Mesendoderm (in vitro differentiated cells): ENCODE results near the gene EPN2.

Source experiments
- DNase-seq: peaks from one replicate; pipeline ENCODE4 v3.0.0; 2013
- H2AK5ac ChIP-seq: 2 replicates; pipeline ENCODE4 v1.6.1; 2013; ENCODE audit warnings: low read length, inconsistent platforms
- H2BK120ac ChIP-seq: 2 replicates; pipeline ENCODE4 v1.6.1; 2013; ENCODE audit warnings: low read depth, mild to moderate bottlenecking, low read length, moderate library complexity, mixed read lengths
- H2BK15ac ChIP-seq: replicated peaks from 2 replicates; pipeline ENCODE4 v1.6.1; 2013; ENCODE audit warnings: low read depth, mild to moderate bottlenecking, moderate library complexity
- H2BK5ac ChIP-seq: 2 replicates; pipeline ENCODE4 v1.6.1; 2013; ENCODE audit warnings: low read length, inconsistent platforms
- H3K18ac ChIP-seq: 2 replicates; pipeline ENCODE4 v1.6.1; 2013; ENCODE audit warnings: mild to moderate bottlenecking, low read length, mixed read lengths
- H3K23ac ChIP-seq: one replicate; pipeline ENCODE4 v1.6.1; 2013; ENCODE audit warnings: low read length
- H3K27ac ChIP-seq: 2 replicates; pipeline ENCODE4 v1.5.1; 2013; ENCODE audit warnings: low read depth, mild to moderate bottlenecking, inconsistent platforms, low read length, moderate library complexity
- H3K27me3 ChIP-seq: 2 replicates; pipeline ENCODE4 v1.6.1; 2013; ENCODE audit warnings: low read length, control low read depth, mild to moderate bottlenecking, inconsistent platforms; ENCODE audit not compliant: insufficient read depth, poor library complexity
- H3K36me3 ChIP-seq: 2 replicates; pipeline ENCODE4 v1.6.1; 2013; ENCODE audit warnings: low read length, inconsistent platforms; ENCODE audit not compliant: control insufficient read depth, insufficient read depth
- H3K4ac ChIP-seq: one replicate; pipeline ENCODE4 v1.6.1; 2013; ENCODE audit warnings: low read depth, mild to moderate bottlenecking, low read length, moderate library complexity
- H3K4me1 ChIP-seq: 2 replicates; pipeline ENCODE4 v1.6.1; 2013; ENCODE audit warnings: low read depth, low read length, inconsistent platforms; ENCODE audit not compliant: control insufficient read depth
- H3K4me2 ChIP-seq: 2 replicates; pipeline ENCODE4 v1.6.1; 2013; ENCODE audit warnings: low read length
- H3K4me3 ChIP-seq: 2 replicates; pipeline ENCODE4 v1.5.1; 2013; ENCODE audit warnings: mild to moderate bottlenecking, low read length
- H3K56ac ChIP-seq: one replicate; pipeline ENCODE4 v1.6.1; 2013; ENCODE audit warnings: low read length
- H3K79me1 ChIP-seq: 2 replicates; pipeline ENCODE4 v1.6.1; 2013; ENCODE audit warnings: low read length, inconsistent platforms
- H3K79me2 ChIP-seq: 2 replicates; pipeline ENCODE4 v1.6.1; 2013; ENCODE audit warnings: mild to moderate bottlenecking, low read length; ENCODE audit not compliant: control insufficient read depth, insufficient read depth
- H3K9ac ChIP-seq: 2 replicates; pipeline ENCODE4 v1.6.1; 2013; ENCODE audit warnings: low read length, inconsistent platforms
- H4K5ac ChIP-seq: one replicate; pipeline ENCODE4 v1.6.1; 2013; ENCODE audit warnings: low read length
- H4K8ac ChIP-seq: one replicate; pipeline ENCODE4 v1.6.1; 2013; ENCODE audit warnings: low read depth, mild to moderate bottlenecking, control low read depth, low read length, moderate library complexity
- WGBS: extraction: QIAGEN DNeasy Blood & Tissue Kit; methylation state at CpG from one replicate; pipeline ENCODE4 v1.1.7; 2013; ENCODE audit warnings: low lambda C conversion rate, missing lambda C conversion rate; ENCODE audit not compliant: insufficient coverage; ENCODE audit errors: extremely low coverage; 5-methylcytosine and 5-hydroxymethylcytosine counted together

Gene EPN2

DNA sequence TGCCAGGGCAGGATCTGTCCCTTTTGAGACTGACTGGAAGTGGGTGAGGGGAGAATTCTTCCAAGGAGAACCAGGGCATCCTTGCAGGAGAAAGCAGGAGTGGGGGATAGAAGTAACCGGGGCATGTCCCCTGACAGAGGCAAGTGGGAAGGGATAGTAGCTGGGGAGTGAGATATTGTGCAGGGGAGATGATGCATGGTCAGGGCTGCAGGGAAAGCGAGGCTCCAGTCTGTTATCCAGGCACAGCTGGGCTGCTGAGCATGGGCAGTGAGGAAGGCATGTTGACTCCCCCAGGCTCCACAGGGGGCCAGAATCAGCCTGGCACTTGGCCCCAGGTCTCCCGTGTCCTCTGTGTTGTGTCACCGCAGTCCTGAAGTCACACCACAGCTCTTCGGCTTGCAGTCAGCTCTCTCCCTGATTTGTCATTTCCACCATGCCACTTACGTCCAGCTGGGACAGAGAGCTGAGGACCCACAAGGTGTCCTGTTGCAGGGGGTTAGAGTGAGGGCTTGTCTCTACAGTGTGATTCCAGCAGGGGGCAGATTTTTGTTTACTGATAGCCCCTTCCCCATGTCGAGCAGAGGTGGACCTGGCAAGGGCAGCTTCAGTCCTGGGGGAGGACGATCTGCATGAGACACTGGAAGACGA is 84.4 kb downstream of the EPN2 start:
- H3K79me2 ChIP-seq: no peaks in the 10 kb centered on the region
- no peak overlapping the region for H3K27ac ChIP-seq
- no peak overlapping the region for H3K9ac ChIP-seq
- no peak overlapping the region for H2BK5ac ChIP-seq
- H2BK15ac ChIP-seq: no peak overlapping the region
- H3K4me3 ChIP-seq: no peak overlapping the region
- H3K56ac ChIP-seq: no peak overlapping the region
- H4K5ac ChIP-seq: no peak overlapping the region
- peak; percentile 81 for DNase-seq
- H3K27me3 ChIP-seq: no peaks in the 10 kb centered on the region
- no peak overlapping the region for H3K23ac ChIP-seq
- peaks cover 2% of the 10 kb centered on the region for H3K79me1 ChIP-seq
- H3K4me1 ChIP-seq: peaks cover 6% of the 10 kb centered on the region
- no peaks in the 10 kb centered on the region for H3K36me3 ChIP-seq
- H2BK120ac ChIP-seq: no peak overlapping the region
- no peak overlapping the region for H2AK5ac ChIP-seq
- WGBS: no CpG with 5 or more reads among the region's 9 CpGs
- H3K4me2 ChIP-seq: no peak overlapping the region
- H4K8ac ChIP-seq: no peak overlapping the region
- no peak overlapping the region for H3K4ac ChIP-seq
- H3K18ac ChIP-seq: no peak overlapping the region

DNA sequence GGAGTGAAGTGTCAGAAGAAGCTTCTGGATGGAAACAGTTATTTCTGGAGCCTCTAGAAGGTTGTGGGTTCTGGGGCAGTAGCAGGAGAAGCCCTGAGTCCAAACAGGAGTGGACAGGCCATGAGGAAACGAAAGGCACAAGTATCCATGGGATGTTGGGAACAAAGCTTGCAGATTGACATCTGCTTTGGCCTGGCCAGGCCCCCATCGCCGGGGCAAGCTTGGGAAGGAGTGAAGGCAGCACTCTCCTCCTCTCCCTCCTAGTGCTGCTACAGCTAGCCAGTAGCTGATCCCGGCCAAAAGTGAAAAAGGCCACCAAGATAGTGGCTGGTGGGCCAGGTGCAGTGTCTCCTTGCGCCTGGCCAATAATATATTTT is 85.0 kb downstream of the EPN2 start:
- H3K23ac ChIP-seq: no peak overlapping the region
- H4K5ac ChIP-seq: no peak overlapping the region
- no peaks in the 10 kb centered on the region for H3K27me3 ChIP-seq
- H3K4ac ChIP-seq: no peak overlapping the region
- no peak overlapping the region for H3K9ac ChIP-seq
- H3K36me3 ChIP-seq: no peaks in the 10 kb centered on the region
- no peak for DNase-seq
- no peak overlapping the region for H3K4me3 ChIP-seq
- H3K4me2 ChIP-seq: no peak overlapping the region
- no peak overlapping the region for H2BK120ac ChIP-seq
- H3K56ac ChIP-seq: no peak overlapping the region
- peaks cover 3% of the 10 kb centered on the region for H3K4me1 ChIP-seq
- no CpG with 5 or more reads among the region's 5 CpGs for WGBS
- no peak overlapping the region for H2AK5ac ChIP-seq
- no peaks in the 10 kb centered on the region for H3K79me2 ChIP-seq
- H2BK5ac ChIP-seq: no peak overlapping the region
- H4K8ac ChIP-seq: no peak overlapping the region
- peaks cover 2% of the 10 kb centered on the region for H3K79me1 ChIP-seq
- no peak overlapping the region for H2BK15ac ChIP-seq
- no peak overlapping the region for H3K18ac ChIP-seq
- no peak overlapping the region for H3K27ac ChIP-seq

DNA sequence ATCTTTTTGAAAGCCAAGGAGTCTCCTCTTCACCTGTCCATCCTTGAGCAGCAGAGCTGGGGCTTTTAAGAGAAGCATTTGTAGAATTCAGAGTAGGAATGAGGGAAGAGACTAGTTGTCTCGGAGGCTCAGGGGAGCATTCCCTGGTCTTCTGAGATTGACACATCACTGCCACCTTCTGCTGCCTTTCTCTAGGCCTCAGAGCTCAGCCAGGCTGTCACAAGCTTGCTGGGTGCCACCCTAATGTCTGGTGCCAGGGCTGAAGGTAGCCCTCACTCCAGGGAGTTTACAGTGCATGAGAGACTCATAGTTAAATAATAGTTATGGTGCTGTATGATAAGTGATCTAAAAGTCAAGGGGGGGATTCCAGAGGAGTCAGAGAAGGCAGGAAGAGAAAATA is 85.7 kb downstream of the EPN2 start:
- H3K36me3 ChIP-seq: no peaks in the 10 kb centered on the region
- no peaks in the 10 kb centered on the region for H3K79me1 ChIP-seq
- H4K5ac ChIP-seq: no peak overlapping the region
- no peak overlapping the region for H3K18ac ChIP-seq
- H4K8ac ChIP-seq: no peak overlapping the region
- no CpG with 5 or more reads among the region's 1 CpG for WGBS
- DNase-seq: no peak
- no peaks in the 10 kb centered on the region for H3K79me2 ChIP-seq
- H3K56ac ChIP-seq: no peak overlapping the region
- no peak overlapping the region for H3K4me3 ChIP-seq
- no peak overlapping the region for H2AK5ac ChIP-seq
- H3K27me3 ChIP-seq: no peaks in the 10 kb centered on the region
- H3K9ac ChIP-seq: no peak overlapping the region
- no peak overlapping the region for H3K4me2 ChIP-seq
- H2BK5ac ChIP-seq: no peak overlapping the region
- no peak overlapping the region for H3K23ac ChIP-seq
- H2BK120ac ChIP-seq: no peak overlapping the region
- H3K4me1 ChIP-seq: no peaks in the 10 kb centered on the region
- no peak overlapping the region for H3K4ac ChIP-seq
- no peak overlapping the region for H3K27ac ChIP-seq
- H2BK15ac ChIP-seq: no peak overlapping the region

DNA sequence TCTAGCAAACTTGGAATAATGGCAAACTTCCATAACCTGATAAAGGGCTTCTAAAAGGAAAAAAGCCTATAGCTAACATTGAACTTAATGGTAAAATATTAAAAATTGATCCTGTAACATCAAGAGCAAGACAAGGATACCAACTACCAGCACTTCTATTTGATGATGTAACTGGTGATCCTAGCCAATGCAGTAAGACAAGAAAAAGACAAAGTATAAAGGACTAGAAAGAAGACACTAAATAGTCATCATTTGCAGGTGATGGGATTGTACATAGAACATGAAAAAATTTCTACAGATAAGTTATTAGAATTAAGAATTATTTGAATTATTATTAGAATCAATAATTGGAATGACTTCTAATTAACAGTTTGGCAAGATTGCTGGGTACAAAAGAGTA is 88.4 kb downstream of the EPN2 start:
- Histone ChIP-seq H3K27ac (no peak overlapping the region), H2AK5ac (no peak overlapping the region), H3K56ac (no peak overlapping the region), H3K4me2 (no peak overlapping the region), H3K4ac (no peak overlapping the region), H3K23ac (no peak overlapping the region), H4K8ac (no peak overlapping the region), H2BK5ac (no peak overlapping the region), H4K5ac (no peak overlapping the region), H3K4me1 (no peaks in the 10 kb centered on the region), H3K79me1 (no peaks in the 10 kb centered on the region), H3K9ac (no peak overlapping the region), H3K79me2 (no peaks in the 10 kb centered on the region), H3K27me3 (no peaks in the 10 kb centered on the region), H3K36me3 (no peaks in the 10 kb centered on the region), H3K18ac (no peak overlapping the region), H2BK15ac (no peak overlapping the region), H3K4me3 (no peak overlapping the region), H2BK120ac (no peak overlapping the region)
- DNase-seq: no peak

DNA sequence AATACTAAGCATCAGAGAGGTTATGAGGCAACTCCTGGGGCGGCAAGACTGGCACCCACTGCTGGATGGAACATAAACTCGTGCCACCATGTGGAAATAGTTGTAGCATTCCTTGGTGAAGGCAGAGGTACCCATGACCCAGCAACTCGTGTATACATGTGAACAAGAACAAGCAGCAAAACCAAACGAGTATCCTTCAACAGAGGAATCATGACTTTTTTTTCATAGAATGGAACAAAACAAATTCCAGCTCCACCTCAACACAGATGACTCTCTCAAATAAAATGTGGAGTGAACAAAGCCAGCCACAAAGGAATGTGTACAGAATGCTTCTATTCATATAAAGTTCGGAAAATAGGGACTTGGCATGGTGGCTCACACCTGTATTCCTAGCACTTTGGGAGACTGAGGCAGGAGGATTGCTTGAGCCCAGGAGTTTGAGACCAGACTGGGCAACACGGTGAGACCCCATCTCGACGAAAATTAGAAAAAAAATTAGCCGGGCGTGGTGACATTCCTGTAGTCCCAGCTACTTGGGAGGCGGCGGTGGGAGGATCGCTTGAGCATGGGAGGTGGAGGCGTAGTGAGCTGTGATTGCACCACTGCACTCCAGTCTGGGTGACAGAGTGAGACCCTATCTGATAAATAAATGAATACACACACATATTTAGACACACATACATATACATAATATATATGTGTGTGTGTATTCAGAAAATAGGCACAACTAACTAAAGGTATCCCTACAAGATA is 90.0 kb downstream of the EPN2 start:
- H3K4ac ChIP-seq: no peak overlapping the region
- H2BK15ac ChIP-seq: no peak overlapping the region
- no peak overlapping the region for H2BK5ac ChIP-seq
- H3K4me1 ChIP-seq: no peaks in the 10 kb centered on the region
- H3K4me3 ChIP-seq: no peak overlapping the region
- H3K23ac ChIP-seq: no peak overlapping the region
- no peaks in the 10 kb centered on the region for H3K79me2 ChIP-seq
- H4K5ac ChIP-seq: no peak overlapping the region
- H3K36me3 ChIP-seq: no peaks in the 10 kb centered on the region
- no peak overlapping the region for H4K8ac ChIP-seq
- no peak overlapping the region for H3K4me2 ChIP-seq
- no peak overlapping the region for H3K56ac ChIP-seq
- no peaks in the 10 kb centered on the region for H3K27me3 ChIP-seq
- no peak overlapping the region for H3K27ac ChIP-seq
- no peak overlapping the region for H2AK5ac ChIP-seq
- no peaks in the 10 kb centered on the region for H3K79me1 ChIP-seq
- H3K9ac ChIP-seq: no peak overlapping the region
- DNase-seq: no peak
- no peak overlapping the region for H2BK120ac ChIP-seq
- no CpG with 5 or more reads among the region's 14 CpGs for WGBS
- no peak overlapping the region for H3K18ac ChIP-seq
